ENCODE measurements around the gene GRIN2D. TPM values are rescaled to one million over a fixed set of nuclear protein-coding genes. Genes with fewer than 3 reads are reported as not detected.

GRIN2D gene
- total and polyA plus RNA-seq, 12 donors, result 0.04 to 1.0 (median 0.21) TPM

- H3K27ac ChIP-seq, result peak overlapping the region in 2 of 10 donors; percentile 50 to 68
- intact Hi-C loops (cut with DNase I), result no loop called here
- peak overlapping the region in 9 of 10 donors; percentile 10 to 48 (median 41) for H3K4me3 ChIP-seq
- ATAC-seq (no peak), DNase-seq (no peak)
- WGBS, 2 donors, result 24 to 26% methylated on average over 22 of the region's 22 CpGs
- no peaks in the 10 kb centered on the region for H3K36me3 ChIP-seq
- peaks cover 25 to 68% (median 56%) of the 10 kb centered on the region in 7 donors for H3K27me3 ChIP-seq
- TF ChIP-seq, protein P1, sequence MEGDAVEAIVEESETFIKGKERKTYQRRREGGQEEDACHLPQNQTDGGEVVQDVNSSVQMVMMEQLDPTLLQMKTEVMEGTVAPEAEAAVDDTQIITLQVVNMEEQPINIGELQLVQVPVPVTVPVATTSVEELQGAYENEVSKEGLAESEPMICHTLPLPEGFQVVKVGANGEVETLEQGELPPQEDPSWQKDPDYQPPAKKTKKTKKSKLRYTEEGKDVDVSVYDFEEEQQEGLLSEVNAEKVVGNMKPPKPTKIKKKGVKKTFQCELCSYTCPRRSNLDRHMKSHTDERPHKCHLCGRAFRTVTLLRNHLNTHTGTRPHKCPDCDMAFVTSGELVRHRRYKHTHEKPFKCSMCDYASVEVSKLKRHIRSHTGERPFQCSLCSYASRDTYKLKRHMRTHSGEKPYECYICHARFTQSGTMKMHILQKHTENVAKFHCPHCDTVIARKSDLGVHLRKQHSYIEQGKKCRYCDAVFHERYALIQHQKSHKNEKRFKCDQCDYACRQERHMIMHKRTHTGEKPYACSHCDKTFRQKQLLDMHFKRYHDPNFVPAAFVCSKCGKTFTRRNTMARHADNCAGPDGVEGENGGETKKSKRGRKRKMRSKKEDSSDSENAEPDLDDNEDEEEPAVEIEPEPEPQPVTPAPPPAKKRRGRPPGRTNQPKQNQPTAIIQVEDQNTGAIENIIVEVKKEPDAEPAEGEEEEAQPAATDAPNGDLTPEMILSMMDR (IDR thresholded peaks at IDR 0.05), result no peak
- H3K9me3 ChIP-seq, result no peaks in the 10 kb centered on the region
- peaks cover 0 to 42% (median 18%) of the 10 kb centered on the region in 9 donors for H3K4me1 ChIP-seq
Observed at GRCh38 chr19:48397263-48398101, 4.0 kb downstream of the GRIN2D start.

DNA sequence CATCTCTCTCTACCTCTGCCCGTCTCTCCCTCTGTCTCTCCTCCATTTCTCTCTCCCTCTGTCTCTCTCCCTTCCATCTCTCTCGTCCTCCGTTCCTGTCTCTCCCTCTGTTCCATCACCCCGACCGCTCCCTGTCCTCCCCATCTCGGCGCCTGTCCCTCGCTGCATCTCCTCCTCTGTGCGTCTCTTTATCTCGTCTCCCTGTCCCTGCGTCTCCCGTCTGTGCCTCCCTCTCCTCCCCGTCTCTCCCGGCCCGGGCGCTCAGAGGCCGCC, 4.6 kb downstream of the GRIN2D start:
- Histone ChIP-seq H3K4me3 (peak overlapping the region in 9 of 10 donors; percentile 10 to 48 (median 41)), H3K27me3 (peaks cover 25 to 63% (median 51%) of the 10 kb centered on the region in 7 donors), H3K36me3 (no peaks in the 10 kb centered on the region), H3K9me3 (no peaks in the 10 kb centered on the region), H3K4me1 (peaks cover 0 to 42% (median 18%) of the 10 kb centered on the region in 9 donors), H3K27ac (peak overlapping the region in 2 of 10 donors; percentile 50 to 68)
- DNase-seq (no peak), ATAC-seq (no peak)
- intact Hi-C loops (cut with DNase I), result no loop called here
- TF ChIP-seq, protein P1 (IDR thresholded peaks at IDR 0.05), result no peak
- 1 to 2% methylated on average over 17 of the region's 17 CpGs for WGBS, 2 donors

DNA sequence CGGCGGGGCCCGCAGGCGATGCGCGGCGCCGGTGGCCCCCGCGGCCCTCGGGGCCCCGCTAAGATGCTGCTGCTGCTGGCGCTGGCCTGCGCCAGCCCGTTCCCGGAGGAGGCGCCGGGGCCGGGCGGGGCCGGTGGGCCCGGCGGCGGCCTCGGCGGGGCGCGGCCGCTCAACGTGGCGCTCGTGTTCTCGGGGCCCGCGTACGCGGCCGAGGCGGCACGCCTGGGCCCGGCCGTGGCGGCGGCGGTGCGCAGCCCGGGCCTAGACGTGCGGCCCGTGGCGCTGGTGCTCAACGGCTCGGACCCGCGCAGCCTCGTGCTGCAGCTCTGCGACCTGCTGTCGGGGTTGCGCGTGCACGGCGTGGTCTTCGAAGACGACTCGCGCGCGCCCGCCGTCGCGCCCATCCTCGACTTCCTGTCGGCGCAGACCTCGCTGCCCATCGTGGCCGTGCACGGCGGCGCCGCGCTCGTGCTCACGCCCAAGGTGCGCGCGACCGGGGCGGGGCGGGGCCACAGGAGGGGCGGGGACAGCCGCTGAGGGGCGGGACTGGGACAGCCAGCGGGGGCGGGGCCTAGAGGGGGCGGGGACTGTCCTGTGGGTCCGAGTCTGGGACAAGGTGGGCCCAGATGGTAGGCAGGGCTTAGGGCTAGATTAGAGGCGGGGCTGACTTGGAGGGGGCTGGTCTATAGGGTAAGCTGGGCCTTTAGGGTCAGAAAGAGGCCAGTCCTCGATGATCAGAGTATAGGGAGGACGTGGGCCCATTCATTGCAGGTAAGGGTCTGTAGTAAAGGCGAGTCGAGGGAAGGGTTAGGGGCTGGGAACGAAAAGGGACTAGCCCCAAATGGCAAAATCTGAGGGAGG, 5.1 kb downstream of the GRIN2D start:
- intact Hi-C loops (cut with DNase I), result no loop called here
- Histone ChIP-seq H3K9me3 (no peaks in the 10 kb centered on the region), H3K27me3 (peaks cover 25 to 57% (median 45%) of the 10 kb centered on the region in 7 donors), H3K4me1 (peaks cover 0 to 39% (median 15%) of the 10 kb centered on the region in 9 donors), H3K27ac (peak overlapping the region in 4 of 10 donors; percentile 26 to 68 (median 44)), H3K36me3 (no peaks in the 10 kb centered on the region), H3K4me3 (peak overlapping the region in 9 of 10 donors; percentile 10 to 48 (median 43))
- TF ChIP-seq, protein P1 (IDR thresholded peaks at IDR 0.05), result no peak
- DNase-seq (peak; percentile 52 to 82), ATAC-seq (peak; percentile 44 to 78 (median 64))
- WGBS, 2 donors, result 7 to 9% methylated on average over 55 to 104 of the region's 104 CpGs
